GM19043 (cell line): Measurements from ENCODE around the gene DPCD.
"Not testable (repeated sequence)": the region's sequence is repeated elsewhere in the genome, so short reads cannot be mapped to it uniquely, and the experiment has no call there.

Experiments
- ATAC-seq: cut with Tn5 transposase; IDR thresholded peaks from one replicate; pipeline ENCODE4 v1.9.1; 2021; ENCODE audit warnings: low read depth; ENCODE audit not compliant: unreplicated experiment

Gene DPCD

DNA sequence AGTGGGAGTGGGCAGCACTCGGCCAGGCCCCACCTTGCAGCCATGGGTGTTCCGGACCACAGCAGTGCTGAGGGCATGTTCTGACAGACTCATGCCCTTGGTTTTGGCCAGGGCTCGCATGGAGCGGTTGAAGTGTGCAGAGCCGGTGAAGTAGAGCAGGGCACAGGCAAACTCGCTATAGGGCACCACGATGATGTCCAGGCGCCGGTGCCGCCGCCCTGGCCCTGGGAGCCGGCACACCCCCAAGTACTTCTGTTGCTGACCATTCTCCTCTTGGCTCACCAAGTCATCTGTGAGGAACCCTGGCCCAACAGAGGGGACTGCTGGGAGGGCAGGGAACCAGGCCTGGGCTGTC is 8.6 kb upstream of the DPCD start:
- ATAC-seq = no peak

DNA sequence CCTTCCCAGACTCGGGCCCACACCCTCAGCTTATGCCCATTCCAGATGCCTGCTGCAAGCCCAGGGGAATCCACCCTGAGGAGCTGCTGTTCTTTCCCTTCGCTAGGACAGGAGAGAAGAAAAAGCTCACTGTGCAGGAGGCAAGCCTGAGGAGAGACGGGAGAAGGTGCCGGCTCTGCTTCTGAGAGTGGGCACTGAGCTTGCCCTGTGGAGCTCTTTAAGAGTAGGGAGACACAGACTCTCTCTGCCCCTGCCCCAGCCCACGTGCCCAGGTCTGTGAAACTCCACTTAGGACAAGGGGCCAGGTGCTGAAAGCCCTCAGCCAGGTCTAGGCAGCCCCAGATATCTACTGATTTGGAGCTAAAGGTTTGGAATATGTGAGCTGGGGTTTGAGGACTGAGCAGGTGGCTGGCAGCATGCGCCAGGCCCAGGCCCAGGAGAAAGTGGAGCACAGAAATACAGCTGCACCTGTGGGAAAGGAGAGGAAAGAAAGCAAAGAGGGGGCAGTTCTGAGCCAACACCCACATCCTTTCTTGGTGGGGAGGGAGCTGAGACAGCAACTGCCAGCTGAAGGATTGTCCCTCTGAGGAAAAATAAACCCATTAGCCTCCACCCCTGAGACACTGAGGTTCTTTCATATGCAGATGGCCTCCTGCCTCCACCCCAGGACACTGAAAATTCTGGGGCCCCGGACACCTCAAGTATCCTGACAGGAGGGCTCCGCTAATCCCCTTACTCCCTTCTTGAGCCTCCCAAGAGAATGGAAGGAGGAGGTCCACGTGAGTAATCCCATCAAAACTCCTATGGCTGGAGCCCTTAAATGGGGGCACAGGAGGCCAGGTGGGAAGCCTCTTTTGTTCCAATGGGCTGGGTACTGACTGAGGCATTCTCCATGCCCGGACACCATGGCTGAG is 7.4 kb upstream of the DPCD start:
- ATAC-seq = no peak

DNA sequence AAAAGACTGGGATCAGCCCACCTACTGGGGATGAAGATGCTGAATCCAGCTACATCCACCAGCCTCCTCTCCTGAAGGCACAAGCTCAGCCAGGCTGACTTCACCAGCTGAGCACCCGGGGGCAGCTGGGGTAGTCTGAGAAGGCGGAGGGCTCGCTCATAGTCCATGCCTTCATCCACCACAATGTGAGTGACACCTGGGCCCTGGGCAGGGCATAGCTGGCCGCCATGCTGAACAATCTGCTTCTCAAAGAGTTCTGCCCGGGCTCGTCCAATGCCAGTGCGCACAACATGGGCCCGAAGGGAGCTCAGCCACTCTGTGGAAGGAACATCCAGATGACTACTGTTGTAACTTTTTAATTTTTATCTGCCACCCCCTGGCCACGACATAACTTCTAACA is 2.3 kb upstream of the DPCD start:
- no peak for ATAC-seq

DNA sequence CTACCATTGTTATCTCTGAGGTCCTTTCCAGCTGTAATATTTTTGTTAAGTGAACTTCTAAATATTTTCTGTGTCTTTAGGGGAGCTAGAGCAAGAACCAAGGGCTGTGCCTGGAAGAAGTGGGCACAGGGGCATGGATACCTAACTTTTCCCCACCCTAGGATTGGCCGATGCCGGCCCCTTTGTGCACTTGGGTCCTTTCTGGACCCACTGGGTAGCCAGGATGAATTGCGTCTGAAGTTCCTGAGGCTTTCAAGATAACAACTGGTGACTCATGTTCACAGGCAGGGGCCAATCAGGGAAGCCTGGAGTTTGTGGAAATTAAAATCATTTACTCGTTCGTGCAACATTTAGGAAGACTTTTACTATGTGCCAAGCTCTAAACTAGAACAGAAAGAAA is 758 bp downstream of the DPCD start:
- ATAC-seq = no peak

DNA sequence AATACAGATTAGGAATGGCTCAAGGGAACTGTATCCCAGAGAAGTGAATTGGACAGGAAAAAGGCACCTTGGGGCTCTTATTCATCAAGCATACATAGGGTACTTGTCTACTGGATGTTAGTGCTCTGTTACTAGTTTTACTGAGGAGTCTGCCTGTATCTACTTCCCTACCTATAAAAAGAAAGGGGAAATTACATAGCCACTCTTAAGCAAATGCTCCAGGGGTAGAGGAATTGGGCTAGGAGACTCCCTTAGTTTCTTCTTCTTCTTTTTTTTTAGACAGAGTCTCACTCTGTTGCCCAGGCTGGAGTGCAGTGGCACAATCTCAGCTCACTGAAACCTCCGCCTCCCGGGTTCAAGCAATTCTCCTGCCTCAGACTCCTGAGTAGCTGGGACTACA is 5.2 kb downstream of the DPCD start:
- ATAC-seq = not testable (repeated sequence)

DNA sequence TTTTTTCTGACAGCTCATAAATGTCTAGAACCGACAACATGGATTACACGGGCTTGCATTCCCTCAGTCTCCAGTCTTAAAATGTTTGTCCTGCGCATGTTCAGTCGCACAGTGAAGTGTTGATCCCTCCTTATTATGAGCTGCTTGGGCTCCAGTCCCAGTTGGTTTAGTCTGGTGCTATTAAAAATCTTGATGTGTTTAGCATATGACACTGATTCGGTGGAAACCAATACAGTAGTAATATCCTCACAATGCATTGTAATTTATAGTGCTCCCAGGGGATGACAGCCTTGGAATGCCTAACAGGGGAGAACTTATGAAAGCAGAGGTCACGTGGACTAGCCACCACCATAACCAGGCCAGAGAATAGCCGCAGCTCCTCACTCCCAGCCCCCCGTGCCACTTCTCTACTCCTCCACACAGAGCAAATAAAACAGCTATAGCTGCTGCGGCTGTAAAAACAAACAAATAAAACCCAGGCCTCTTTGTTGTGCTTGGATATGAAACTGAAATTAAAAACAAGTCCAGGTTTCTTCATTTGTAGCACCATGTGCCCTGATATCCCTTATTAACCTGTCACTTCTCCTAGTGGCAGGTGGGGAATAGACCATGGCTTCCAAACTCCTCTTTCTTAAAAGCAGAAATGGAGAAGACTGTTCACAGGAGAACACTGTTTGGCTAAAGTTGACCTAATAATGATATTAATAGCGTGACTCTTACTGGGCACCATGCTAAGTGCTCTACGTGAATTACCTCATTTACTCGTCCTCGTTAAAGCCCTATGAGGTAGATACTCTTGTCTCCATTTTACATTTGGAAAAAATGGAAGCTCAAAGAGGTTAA is 7.7 kb downstream of the DPCD start:
- no peak for ATAC-seq

DNA sequence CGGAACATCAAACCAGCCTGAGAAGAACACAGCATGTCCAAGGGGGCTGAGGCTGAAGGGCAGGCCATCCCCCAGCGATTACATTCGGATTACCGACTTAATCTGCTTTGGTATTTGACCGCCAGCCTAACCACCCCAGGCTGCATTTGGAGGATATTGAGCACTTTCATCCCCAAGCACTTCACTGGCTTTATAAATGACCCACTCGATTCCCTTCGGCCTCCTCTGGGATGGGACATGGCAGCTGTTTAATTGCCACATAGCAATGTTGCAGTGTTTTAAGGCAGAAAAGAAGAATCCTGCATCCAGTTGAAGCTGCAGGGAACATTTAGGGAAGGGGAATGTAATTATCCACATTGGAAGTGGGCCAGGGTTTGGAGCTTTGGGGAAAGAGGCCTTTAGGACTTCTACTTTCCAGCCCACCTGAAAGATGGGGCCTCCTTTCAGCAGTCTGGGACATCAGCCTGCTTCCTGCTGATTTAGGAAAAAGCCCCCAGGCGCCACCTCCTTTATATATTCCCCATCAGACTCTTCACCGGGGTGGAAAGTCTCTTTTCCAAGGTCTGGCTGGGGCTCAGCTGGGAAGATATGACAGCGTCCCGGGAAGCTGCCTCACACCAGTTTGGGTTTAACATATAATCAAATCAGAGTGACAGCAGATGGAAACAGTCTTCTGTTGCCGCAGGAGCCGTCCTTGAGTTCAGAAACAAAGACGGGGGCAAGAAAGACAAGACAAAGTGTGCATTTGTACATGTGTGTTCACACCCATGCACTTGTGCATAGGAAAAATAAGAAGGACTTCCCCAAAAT is 9.2 kb downstream of the DPCD start:
- ATAC-seq = no peak

DNA sequence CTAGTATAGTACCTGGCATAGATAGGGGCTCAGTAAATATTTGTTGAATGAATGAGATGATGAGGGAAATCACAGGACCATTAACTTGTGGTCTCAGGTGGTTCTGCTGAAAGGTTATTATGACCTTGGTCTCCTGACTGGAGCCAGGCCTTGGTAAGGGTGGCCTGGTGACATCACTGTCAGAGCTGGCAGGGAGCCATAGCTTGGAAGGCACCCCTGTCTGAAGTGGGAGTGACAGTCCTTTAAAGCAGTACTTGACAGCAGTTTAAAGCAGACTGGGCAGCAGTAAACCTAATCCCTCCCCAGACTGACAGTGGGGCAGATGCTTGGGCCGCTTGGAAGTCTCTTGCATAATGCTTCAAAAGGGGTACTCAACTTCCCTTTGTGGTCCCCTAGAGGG is 13.4 kb downstream of the DPCD start:
- no peak for ATAC-seq

DNA sequence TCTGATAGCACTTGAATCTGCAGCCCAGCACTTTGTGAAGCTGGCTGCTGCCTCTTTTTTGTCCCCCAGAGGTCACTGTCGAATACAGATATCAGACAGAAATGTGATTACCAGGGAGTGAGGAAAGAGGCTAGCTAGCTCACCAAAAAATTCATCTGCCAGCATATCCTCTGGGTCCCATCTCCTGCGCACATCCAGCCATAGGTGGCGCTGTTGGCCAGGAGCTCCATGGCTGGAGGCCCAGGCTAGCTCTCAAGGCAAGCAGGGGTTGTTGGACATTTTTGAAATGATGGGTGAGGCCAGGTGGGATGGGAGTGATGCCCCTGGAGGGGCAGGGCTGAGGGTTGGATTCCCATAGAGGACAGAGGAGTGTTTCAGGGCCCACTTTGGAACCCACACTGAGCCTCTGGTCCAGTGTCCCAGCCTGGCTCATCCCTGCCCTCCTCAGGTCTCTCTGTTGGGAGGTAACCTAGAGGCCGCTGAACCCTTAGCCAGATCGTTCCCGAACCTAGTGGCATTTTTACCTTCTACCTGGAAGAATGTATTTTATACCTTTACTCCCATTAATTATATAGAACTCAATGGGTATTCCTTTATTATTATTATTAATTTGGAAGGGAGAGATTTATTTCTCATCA is 14.8 kb downstream of the DPCD start:
- ATAC-seq = peak; percentile 70

DNA sequence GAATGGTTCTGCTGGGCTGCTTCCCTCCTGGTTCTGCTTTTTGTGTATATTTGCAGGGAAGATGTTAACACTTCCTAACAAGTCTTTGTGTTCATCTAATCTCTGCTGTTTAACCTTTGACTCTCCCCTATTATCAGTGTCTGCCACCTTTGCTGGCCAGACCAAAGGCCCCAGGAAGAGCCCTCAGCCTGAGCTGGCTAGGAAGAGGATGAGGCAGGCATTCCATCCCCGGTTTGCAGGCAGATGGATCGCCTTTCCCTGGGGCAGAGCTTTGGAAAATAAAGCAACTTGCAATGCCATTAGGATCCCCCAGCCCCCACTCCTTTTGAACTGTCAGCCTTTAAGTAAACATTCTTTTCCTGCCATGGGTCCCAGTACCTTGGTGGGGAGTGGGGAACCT is 19.0 kb downstream of the DPCD start:
- ATAC-seq = no peak

DNA sequence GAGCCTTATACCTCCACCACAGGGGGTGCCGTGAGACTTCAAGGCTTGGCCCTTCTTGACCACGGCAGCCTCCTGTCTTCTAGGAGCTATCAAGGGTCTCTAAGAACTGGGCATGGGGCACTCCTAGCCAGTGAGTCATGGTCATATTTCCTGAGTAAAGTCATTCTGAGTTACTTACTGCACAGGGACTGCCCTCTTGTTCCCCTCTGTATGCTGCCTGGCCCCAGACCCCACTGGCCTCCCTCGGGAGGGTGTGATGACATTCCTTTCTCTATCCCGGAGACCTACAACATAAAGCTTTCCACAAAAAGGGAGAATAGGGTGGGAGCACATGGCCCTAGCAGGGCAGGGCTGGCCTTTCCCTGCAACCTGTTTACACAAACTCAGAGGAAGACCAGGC is 21.4 kb downstream of the DPCD start:
- no peak for ATAC-seq

DNA sequence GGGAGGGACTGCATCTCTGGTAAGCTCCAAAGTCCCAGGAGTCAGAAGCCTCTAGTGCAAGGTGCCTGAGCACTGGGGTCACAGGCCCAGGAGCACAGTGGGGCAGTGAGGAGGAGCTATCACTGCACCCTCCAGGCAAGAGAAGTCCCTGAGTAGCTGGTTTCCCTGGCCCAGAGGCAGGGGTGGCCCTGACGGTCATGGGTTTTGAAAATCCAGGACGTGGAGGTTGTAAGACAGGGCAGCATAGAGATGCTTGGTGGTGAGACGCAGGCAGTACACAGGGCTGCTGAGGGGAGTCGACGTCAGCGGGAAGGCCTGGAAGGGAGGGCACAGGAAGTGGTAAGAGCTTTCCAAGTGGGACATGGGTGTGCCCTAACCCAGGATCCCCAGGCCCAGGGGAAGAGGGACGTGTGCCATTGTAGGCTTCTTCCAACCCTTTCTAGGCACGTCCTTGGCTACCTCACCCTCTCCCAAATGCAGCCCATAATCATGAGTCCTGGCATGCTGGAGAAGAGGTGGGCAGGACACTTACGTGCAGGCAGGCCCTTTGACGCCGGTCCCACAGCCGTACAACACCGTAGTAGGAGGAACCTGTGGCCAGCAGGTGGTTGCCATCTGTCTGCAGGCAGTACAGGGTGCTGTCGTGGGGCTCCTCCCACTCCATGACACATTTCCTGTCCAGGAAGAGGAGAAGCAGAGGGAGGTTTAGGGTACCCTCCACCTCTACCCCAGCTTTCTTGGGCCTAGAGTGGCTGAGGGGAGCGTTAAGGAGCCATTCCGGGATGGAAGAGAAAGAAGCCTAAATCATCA is 23.2 kb downstream of the DPCD start:
- no peak for ATAC-seq

DNA sequence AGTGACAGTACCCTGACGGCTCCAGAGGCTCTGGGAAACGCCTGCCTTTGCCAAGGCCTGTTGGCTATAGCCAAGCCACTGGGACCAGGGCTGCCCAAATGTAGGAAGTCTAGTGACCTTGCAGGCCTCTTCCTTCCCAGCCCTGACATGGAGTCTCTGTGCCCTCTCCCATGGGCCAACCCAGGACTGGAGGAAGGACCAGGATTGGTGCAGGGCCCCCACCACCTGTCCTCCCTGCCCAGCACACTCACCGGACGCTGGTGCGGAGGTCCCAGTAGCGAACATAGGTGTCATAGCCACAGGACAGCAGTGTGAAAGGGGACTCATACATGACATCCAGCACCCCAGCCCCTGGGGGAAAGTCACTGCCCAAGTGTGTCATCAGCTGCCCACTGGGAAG is 24.0 kb downstream of the DPCD start:
- no peak for ATAC-seq

DNA sequence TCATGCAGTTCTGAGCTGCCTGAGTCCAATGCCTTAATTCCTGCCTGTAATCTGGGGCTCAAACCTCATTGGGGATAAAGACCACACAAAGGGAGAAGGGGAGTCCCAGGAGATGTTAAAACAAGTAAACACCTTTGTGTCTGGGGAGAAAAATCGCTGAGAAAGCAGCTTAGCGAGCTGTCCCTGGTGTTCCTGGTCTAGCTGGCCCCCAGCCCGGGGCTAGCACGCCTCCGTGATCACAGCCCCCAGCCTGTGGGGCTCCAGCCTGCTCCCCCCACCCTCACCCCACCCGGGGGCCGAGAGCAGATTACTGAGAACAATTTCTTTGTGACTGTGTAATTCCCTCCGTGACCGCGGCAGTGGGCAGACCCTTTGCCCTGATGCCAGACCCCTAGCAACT is 24.8 kb downstream of the DPCD start:
- no peak for ATAC-seq

DNA sequence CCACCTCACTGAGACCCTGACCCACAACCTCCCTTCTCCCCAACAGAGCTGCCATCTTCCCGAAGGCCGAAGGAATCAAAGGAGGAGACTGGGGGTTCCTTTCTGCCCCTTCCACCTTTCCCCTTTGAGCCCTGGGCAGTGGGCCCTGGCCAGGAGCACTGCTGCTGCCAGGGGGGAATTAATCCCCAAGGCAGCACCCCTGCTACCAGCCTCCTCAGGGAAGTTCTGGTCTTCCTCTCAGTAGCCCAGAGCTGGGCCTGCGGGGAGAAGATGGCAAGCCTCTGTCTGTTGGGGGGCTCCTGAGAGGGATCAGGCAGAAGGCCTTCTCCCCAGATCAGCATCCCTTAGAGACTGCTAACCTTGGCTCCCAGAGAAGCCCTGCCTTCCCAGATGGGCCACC is 25.5 kb downstream of the DPCD start:
- no peak for ATAC-seq

DNA sequence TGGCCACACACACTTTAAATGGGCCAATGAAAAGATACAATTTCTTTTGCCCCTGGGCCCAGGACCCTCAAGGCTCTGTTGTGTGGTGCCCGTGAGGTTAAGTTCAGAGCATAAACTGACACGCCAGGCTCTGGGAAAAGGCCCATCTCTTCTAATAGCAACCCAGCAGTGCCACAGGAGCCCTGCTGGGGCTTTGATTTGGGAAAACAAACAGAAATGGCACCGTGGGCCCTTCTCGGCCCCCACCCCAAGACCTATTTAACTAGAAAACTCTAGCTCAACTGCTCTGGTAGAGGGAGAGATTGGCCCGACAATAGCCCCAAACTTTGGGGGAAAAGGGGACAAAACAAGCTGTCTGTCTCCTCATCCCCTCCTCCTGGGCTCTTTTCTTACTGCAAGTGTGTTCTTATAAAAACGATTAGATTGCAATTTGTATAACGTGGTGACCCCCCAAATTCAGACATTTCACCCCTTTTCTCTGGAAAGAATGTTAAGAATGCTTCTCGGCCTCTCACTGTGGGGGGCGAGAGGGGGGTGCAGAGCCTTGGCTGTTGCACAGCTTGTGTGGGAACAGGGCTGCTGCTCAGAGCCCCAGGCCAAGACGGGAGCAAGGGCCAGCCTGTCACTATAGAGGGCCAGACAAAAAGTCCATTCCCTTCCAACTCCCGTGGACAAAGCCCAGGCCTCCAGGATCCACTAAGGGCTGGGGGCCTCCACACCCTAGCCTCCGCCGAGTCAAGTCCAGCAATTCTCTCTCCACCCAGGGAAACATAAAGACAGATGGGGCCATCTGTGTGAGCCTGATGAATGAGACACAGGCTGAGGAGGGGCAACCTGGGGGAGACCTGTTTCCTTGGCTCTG is 26.8 kb downstream of the DPCD start:
- ATAC-seq = no peak

DNA sequence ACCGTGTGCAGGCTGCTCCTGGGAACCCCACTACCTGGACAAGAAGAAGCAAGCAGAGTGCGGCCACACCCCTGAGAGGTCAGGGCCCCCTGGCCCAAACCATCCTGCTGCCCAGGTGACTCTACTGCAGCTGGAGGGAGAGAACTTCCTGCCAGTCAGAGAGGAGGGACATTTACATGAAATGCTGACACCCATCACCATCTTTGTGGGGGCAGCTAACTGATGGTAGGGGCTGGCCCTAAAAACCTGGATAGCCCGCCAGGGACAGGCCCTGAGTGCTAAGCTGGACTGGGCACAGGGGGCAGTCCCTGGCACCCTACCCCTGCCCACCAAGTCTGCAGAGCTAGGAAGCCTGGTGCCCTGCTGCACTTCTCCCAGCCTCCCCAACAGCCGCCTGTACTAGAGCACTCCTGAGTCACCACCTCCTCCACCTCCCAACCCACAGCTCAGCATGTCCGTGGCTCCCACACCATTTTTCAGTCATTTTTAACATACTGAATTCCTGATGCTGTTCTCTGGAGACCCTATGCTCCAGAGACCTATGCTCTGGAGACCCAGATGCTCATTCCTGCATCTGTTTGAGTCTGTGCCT is 27.5 kb downstream of the DPCD start:
- ATAC-seq = no peak

DNA sequence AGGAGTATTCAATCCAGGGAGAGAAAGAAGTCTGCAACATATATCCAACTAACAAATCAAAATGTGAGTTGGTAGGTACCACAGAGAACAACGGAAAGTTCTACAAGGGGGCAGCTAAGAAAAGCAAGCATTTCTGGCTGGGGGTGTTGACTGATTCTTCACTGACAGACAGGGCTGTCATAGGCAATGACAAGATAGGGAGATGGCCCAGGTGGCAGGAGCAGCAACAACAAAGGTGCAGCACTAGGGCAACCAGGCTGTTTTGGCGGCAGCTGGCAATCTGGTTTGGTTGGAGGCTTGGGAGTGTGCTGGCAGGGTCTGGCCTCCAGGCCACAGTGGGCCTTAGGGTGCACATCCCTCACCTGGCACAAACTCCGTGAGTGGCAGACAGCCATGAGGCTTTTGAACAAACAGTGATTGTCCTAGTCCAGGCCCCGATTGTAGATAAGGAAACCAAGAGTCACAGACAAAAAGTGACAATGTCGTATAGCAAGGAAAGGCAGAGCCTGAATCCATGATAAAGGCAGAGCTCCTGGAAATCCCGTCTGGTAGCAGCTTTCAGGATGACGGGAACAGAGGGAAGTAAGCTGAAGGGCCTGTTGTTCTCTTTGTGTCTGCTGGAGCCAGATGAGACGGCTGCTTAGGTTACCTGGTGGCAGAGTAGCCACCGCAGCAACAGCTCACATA is 28.4 kb downstream of the DPCD start:
- no peak for ATAC-seq
